Natural killer cell (primary cell): ENCODE results near the gene CRY2. TPM values are rescaled to one million over a fixed set of nuclear protein-coding genes. Genes with fewer than 3 reads are reported as not detected.

Experiments used
- ATAC-seq, 3 donors: fragments of 150-1000 bp in 2 of 3; fragments of 200-7000 bp in 1 of 3; cut with Tn5 transposase; 1 replicate in 1 of 3; 2 replicates in 2 of 3; pipeline ENCODE4 v1.10.0; 2021; ENCODE audit warnings: mild to moderate bottlenecking in 2 of 3, moderate library complexity in 2 of 3
- DNase-seq, 2 donors: peaks; one replicate each; pipeline versions ENCODE4 v3.0.0 to v3.0.0-alpha.2; 2013 to 2021; ENCODE audit warnings: mixed read lengths in 1 of 2
- H3K27ac ChIP-seq: one replicate; pipeline ENCODE4 v1.5.1; 2013; ENCODE audit warnings: mild to moderate bottlenecking, low read length
- H3K27me3 ChIP-seq: one replicate; pipeline ENCODE4 v1.6.1; 2013; ENCODE audit warnings: low read length; ENCODE audit not compliant: control insufficient read depth, insufficient read depth
- H3K36me3 ChIP-seq: one replicate; pipeline ENCODE4 v1.6.1; 2013; ENCODE audit warnings: low read length; ENCODE audit not compliant: control insufficient read depth, insufficient read depth
- H3K4me1 ChIP-seq: one replicate; pipeline ENCODE4 v1.6.1; 2013; ENCODE audit warnings: low read length; ENCODE audit not compliant: control insufficient read depth, insufficient read depth
- H3K4me3 ChIP-seq: one replicate; pipeline ENCODE4 v1.5.1; 2013; ENCODE audit warnings: low read length
- H3K9me3 ChIP-seq: one replicate; pipeline ENCODE4 v1.6.1; 2013; ENCODE audit warnings: low read length; ENCODE audit not compliant: control insufficient read depth, insufficient read depth
- H3K27ac Mint-ChIP-seq, 2 donors: one replicate each; pipeline ENCODE4 v1.8.0; 2022; ENCODE audit warnings: mild to moderate bottlenecking in 2 of 2, mixed read lengths in 2 of 2, moderate library complexity in 1 of 2
- H3K27me3 Mint-ChIP-seq, 2 donors: one replicate each; pipeline ENCODE4 v1.8.0; 2022; ENCODE audit warnings: low read depth in 2 of 2, mixed read lengths in 2 of 2
- H3K36me3 Mint-ChIP-seq: one replicate; pipeline ENCODE4 v1.8.0; 2022; ENCODE audit warnings: mixed read lengths
- H3K4me1 Mint-ChIP-seq, 2 donors: one replicate each; pipeline ENCODE4 v1.8.0; 2022; ENCODE audit warnings: mixed read lengths in 2 of 2
- H3K4me3 Mint-ChIP-seq: one replicate; pipeline ENCODE4 v1.8.0; 2022; ENCODE audit warnings: mild to moderate bottlenecking, moderate library complexity, mixed read lengths
- H3K9me3 Mint-ChIP-seq, 2 donors: one replicate each; pipeline ENCODE4 v1.8.0; 2022; ENCODE audit warnings: mixed read lengths in 2 of 2
- CTCF ChIP-seq: fragments of 200-600 bp; IDR thresholded peaks from one replicate; pipeline ENCODE4 v1.8.0; 2022; ENCODE audit warnings: antibody characterized with exemption
- WGBS: methylation state at CpG from one replicate; pipeline ENCODE4 v1.1.7; 2013; ENCODE audit warnings: missing lambda C conversion rate; ENCODE audit not compliant: insufficient coverage; 5-methylcytosine and 5-hydroxymethylcytosine counted together
- intact Hi-C: fragments of 100-400 bp; cut with micrococcal nuclease; formaldehyde crosslinking; loops from one replicate; pipeline ENCODE4 v1.14.2; 2022
- total RNA-seq, 4 donors: library from RNA; stranded (reverse); fragments of 120-200 nt in 1 of 4; gene quantifications; one replicate each; pipeline versions ENCODE4 v1.2.3 to v1.2.4, GENCODE V29; 2013 to 2022

CRY2 gene
- total RNA-seq, 3 donors from 2014 or later (not counting 1 experiment from before 2014, with no cell fraction given), result 124 to 214 (median 141) TPM

- DNase-seq (no peak), ATAC-seq (no peak)
- H3K9me3 ChIP-seq, result no peaks in the 10 kb centered on the region
- Mint-ChIP-seq H3K4me3 (peak overlapping the region; percentile 97), H3K9me3 (no peaks in the 10 kb centered on the region), H3K27me3 (peaks cover 6 to 10% of the 10 kb centered on the region in 2 donors), H3K36me3 (no peaks in the 10 kb centered on the region), H3K27ac (peak overlapping the region in 1 of 2 donors; percentile 96), H3K4me1 (peaks cover 36 to 54% of the 10 kb centered on the region in 2 donors)
- H3K36me3 ChIP-seq, result peaks cover 11% of the 10 kb centered on the region
- intact Hi-C loops, result loop anchor here (10.0 kb wide), 1 partner anchor 205 kb away; the partner anchor contains the start of gene PHF21A
- H3K4me3 ChIP-seq, result no peak overlapping the region
- H3K4me1 ChIP-seq, result peaks cover 58% of the 10 kb centered on the region
- no peak for TF ChIP-seq CTCF
- WGBS, result 84% methylated on average over 13 of the region's 13 CpGs
- peaks cover 7% of the 10 kb centered on the region for H3K27me3 ChIP-seq
- H3K27ac ChIP-seq, result no peak overlapping the region
Observed at GRCh38 chr11:45919806-45920530, 72.7 kb downstream of the CRY2 start.

- peaks cover 2% of the 10 kb centered on the region for H3K36me3 ChIP-seq
- H3K27me3 ChIP-seq, result peaks cover 7% of the 10 kb centered on the region
- no peak overlapping the region for H3K27ac Mint-ChIP-seq
- DNase-seq, result no peak
- H3K4me1 ChIP-seq, result peaks cover 58% of the 10 kb centered on the region
- H3K9me3 Mint-ChIP-seq, result no peaks in the 10 kb centered on the region
- no peaks in the 10 kb centered on the region for H3K36me3 Mint-ChIP-seq
- no peak for ATAC-seq
- 97% methylated on average over 6 of the region's 6 CpGs for WGBS
- peaks cover 6 to 10% of the 10 kb centered on the region in 2 donors for H3K27me3 Mint-ChIP-seq
- no peak overlapping the region for H3K27ac ChIP-seq
- TF ChIP-seq CTCF, result no peak
- peaks cover 33 to 49% of the 10 kb centered on the region in 2 donors for H3K4me1 Mint-ChIP-seq
- intact Hi-C loops, result no loop called here
- no peaks in the 10 kb centered on the region for H3K9me3 ChIP-seq
- peak overlapping the region; percentile 77 for H3K4me3 Mint-ChIP-seq
- H3K4me3 ChIP-seq, result no peak overlapping the region
Observed at GRCh38 chr11:45920531-45921477, 73.5 kb downstream of the CRY2 start.

- H3K4me3 ChIP-seq, result no peak overlapping the region
- H3K36me3 ChIP-seq, result no peaks in the 10 kb centered on the region
- Mint-ChIP-seq H3K9me3 (no peaks in the 10 kb centered on the region), H3K4me1 (peaks cover 24 to 40% of the 10 kb centered on the region in 2 donors), H3K27me3 (peaks cover 6 to 10% of the 10 kb centered on the region in 2 donors), H3K27ac (no peak overlapping the region), H3K36me3 (no peaks in the 10 kb centered on the region), H3K4me3 (peak overlapping the region; percentile 77)
- DNase-seq (no peak), ATAC-seq (no peak)
- H3K4me1 ChIP-seq, result peaks cover 50% of the 10 kb centered on the region
- intact Hi-C loops, result no loop called here
- TF ChIP-seq CTCF, result no peak
- peaks cover 7% of the 10 kb centered on the region for H3K27me3 ChIP-seq
- no peaks in the 10 kb centered on the region for H3K9me3 ChIP-seq
- WGBS, result 69% methylated on average over 50 of the region's 54 CpGs
- no peak overlapping the region for H3K27ac ChIP-seq
Observed at GRCh38 chr11:45921561-45922424, 74.5 kb downstream of the CRY2 start.
